PFSK-1 (cell line): Measurements from ENCODE around the gene LDLRAD4.

ENCODE experiments used
- POLR2AphosphoS5 ChIP-seq: IDR thresholded peaks from 2 replicates; pipeline ENCODE4 v1.6.1; 2012; ENCODE audit warnings: low read depth, mild to moderate bottlenecking, control low read depth, low read length, moderate library complexity
- REST ChIP-seq, 2 experiments: IDR thresholded peaks; 2 replicates each; pipeline versions ENCODE4 v1.6.1 to v1.8.0; 2011 to 2012; ENCODE audit warnings: low read depth in 2 of 2, low read length in 2 of 2, control low read depth in 1 of 2, inconsistent platforms in 1 of 2, mild to moderate bottlenecking in 1 of 2, moderate library complexity in 1 of 2; ENCODE audit not compliant: insufficient read depth in 1 of 2
- SIN3A ChIP-seq: IDR thresholded peaks from 2 replicates; pipeline ENCODE4 v1.6.1; 2012; ENCODE audit warnings: mild to moderate bottlenecking, low read length, moderate library complexity, borderline replicate concordance; ENCODE audit not compliant: insufficient read depth
- TAF1 ChIP-seq: IDR thresholded peaks from 2 replicates; pipeline ENCODE4 v1.6.1; 2012; ENCODE audit warnings: low read length, control low read depth, borderline replicate concordance; ENCODE audit not compliant: insufficient read depth

GRCh38 chr18:13240060-13240725 lies 21.6 kb downstream of the LDLRAD4 start:
- TF ChIP-seq POLR2AphosphoS5 (no peak), TAF1 (no peak), REST (IDR thresholded peaks at IDR 0.05; ENCODE audit: insufficient read depth in 1 of 2, low read depth in 2 of 2, low read length in 2 of 2) (no peak), SIN3A (no peak)
